SK-N-SH (cell line): ENCODE measurements around the gene TPMT. TPM values are rescaled to one million over a fixed set of nuclear protein-coding genes. Genes with fewer than 3 reads are reported as not detected.

Experiments
- CTCF ChIA-PET: fragments of 300-600, 350-600 bp; formaldehyde crosslinking; extraction: SDS; loops from one replicate; lab custom pipeline; 2021; lab: Yijun Ruan, JAX
- POLR2A ChIA-PET: fragments of 350-600 bp; sonication (Branson Sonifier 250); formaldehyde crosslinking; extraction: SDS; loops from one replicate; lab custom pipeline; 2020; ENCODE audit warnings: antibody characterized with exemption, inconsistent platforms; lab: Yijun Ruan, JAX
- DNase-seq: peaks from one replicate; pipeline ENCODE4 v3.0.0; 2012
- H2AFZ ChIP-seq: fragments of 200-600 bp; sonication (generic); 2 replicates; pipeline ENCODE4 v1.8.1; 2016; ENCODE audit warnings: antibody characterized with exemption, mild to moderate bottlenecking, low read depth
- H3F3A ChIP-seq: fragments of 200-600 bp; sonication (generic); replicated peaks from 2 replicates; pipeline ENCODE3; 2016; ENCODE audit warnings: antibody characterized with exemption, mild to moderate bottlenecking; ENCODE audit not compliant: insufficient read depth
- H3K27ac ChIP-seq, 2 experiments: fragments of 200-500 bp in 1 of 2; fragments of 200-600 bp in 1 of 2; sonication (Bioruptor generic) in 1 of 2; sonication (generic), shearing (Covaris generic) in 1 of 2; 2 replicates each; pipeline versions ENCODE4 v1.5.1 to v1.6.1; 2014 to 2016; ENCODE audit warnings: low read depth in 2 of 2, inconsistent platforms in 1 of 2, low read length in 1 of 2, mild to moderate bottlenecking in 1 of 2, mixed read lengths in 1 of 2
- H3K27me3 ChIP-seq: fragments of 200-600 bp; sonication (generic), shearing (Covaris generic); 2 replicates; pipeline ENCODE4 v1.6.1; 2016; ENCODE audit warnings: mixed run types; ENCODE audit not compliant: insufficient read depth
- H3K36me3 ChIP-seq, 2 experiments: fragments of 200-500 bp in 1 of 2; fragments of 200-600 bp in 1 of 2; sonication (Bioruptor generic) in 1 of 2; sonication (generic) in 1 of 2; replicated peaks in 1 of 2; 2 replicates each; pipeline versions ENCODE3 to v1.5.1; 2014 to 2016; ENCODE audit warnings: low read length in 1 of 2, mild to moderate bottlenecking in 1 of 2; ENCODE audit not compliant: insufficient read depth in 2 of 2, control insufficient read depth in 1 of 2
- H3K4me1 ChIP-seq, 2 experiments: fragments of 200-500 bp in 1 of 2; fragments of 200-600 bp in 1 of 2; sonication (Bioruptor generic) in 1 of 2; sonication (generic), shearing (Covaris generic) in 1 of 2; 2 replicates each; pipeline versions ENCODE4 v1.5.1 to v1.6.1; 2014 to 2016; ENCODE audit warnings: low read depth in 1 of 2, low read length in 1 of 2, mixed run types in 1 of 2; ENCODE audit not compliant: insufficient read depth in 2 of 2, control insufficient read depth in 1 of 2
- H3K4me2 ChIP-seq: fragments of 200-600 bp; sonication (generic), shearing (Covaris generic); 2 replicates; pipeline ENCODE4 v1.6.1; 2017; ENCODE audit warnings: mixed run types
- H3K4me3 ChIP-seq, 2 experiments: fragments of 200-500 bp in 1 of 2; fragments of 200-600 bp in 1 of 2; sonication (Bioruptor generic) in 1 of 2; sonication (generic), shearing (Covaris generic) in 1 of 2; 2 replicates each; pipeline versions ENCODE4 v1.5.1 to v1.8.1; 2014 to 2016; ENCODE audit warnings: low read depth in 2 of 2, inconsistent platforms in 1 of 2, low read length in 1 of 2, mild to moderate bottlenecking in 1 of 2, mixed read lengths in 1 of 2, moderate library complexity in 1 of 2
- H3K79me2 ChIP-seq: fragments of 200-600 bp; sonication (generic); 2 replicates; pipeline ENCODE4 v1.8.1; 2017; ENCODE audit warnings: mild to moderate bottlenecking; ENCODE audit not compliant: insufficient read depth
- H3K9ac ChIP-seq: fragments of 200-600 bp; sonication (generic); 2 replicates; pipeline ENCODE4 v1.6.1; 2017; ENCODE audit warnings: mixed run types
- H3K9me2 ChIP-seq: fragments of 200-600 bp; sonication (generic); 2 replicates; pipeline ENCODE4 v1.6.1; 2017; ENCODE audit warnings: mixed run types
- H3K9me3 ChIP-seq: fragments of 200-600 bp; sonication (generic); 2 replicates; pipeline ENCODE4 v1.6.1; 2017; ENCODE audit warnings: mixed run types, mild to moderate bottlenecking, moderate library complexity
- H4K20me1 ChIP-seq: fragments of 200-600 bp; sonication (generic); 2 replicates; pipeline ENCODE4 v1.6.1; 2017; ENCODE audit warnings: mild to moderate bottlenecking, mixed run types; ENCODE audit not compliant: insufficient read depth
- CHD2 ChIP-seq: fragments of 150-350 bp; IDR thresholded peaks from 2 replicates; pipeline ENCODE4 v1.6.1; 2018; ENCODE audit warnings: low read length; ENCODE audit not compliant: partially characterized antibody
- CTCF ChIP-seq: fragments of 200-600 bp; sonication (generic); IDR thresholded peaks from 2 replicates; pipeline ENCODE4 v1.6.1; 2017; ENCODE audit warnings: antibody characterized with exemption, mild to moderate bottlenecking, moderate library complexity
- ELF1 ChIP-seq: IDR thresholded peaks from 2 replicates; pipeline ENCODE4 v1.4.0; 2012
- EZH2phosphoT487 ChIP-seq: fragments of 200-600 bp; sonication (generic); IDR thresholded peaks from 2 replicates; pipeline ENCODE4 v1.6.1; 2017; ENCODE audit warnings: low read depth, mixed run types, mild to moderate bottlenecking, antibody characterized with exemption, moderate library complexity, borderline replicate concordance
- FOXJ3 ChIP-seq: sonication (generic); formaldehyde crosslinking; IDR thresholded peaks from 2 replicates; pipeline ENCODE4 v1.5.1; 2020; ENCODE audit warnings: mild to moderate bottlenecking, missing genetic modification reagents
- GATA2 ChIP-seq: sonication (generic); formaldehyde crosslinking; IDR thresholded peaks from 2 replicates; pipeline ENCODE4 v1.5.0; 2020; ENCODE audit warnings: mild to moderate bottlenecking, missing genetic modification reagents
- IRF3 ChIP-seq: fragments of 150-350 bp; IDR thresholded peaks from 2 replicates; pipeline ENCODE4 v1.6.1; 2016; ENCODE audit warnings: mild to moderate bottlenecking, low read depth, low read length
- JUND ChIP-seq: IDR thresholded peaks from 2 replicates; pipeline ENCODE4 v1.4.0; 2012
- MEF2A ChIP-seq: IDR thresholded peaks from 2 replicates; pipeline ENCODE4 v1.4.0; 2012; ENCODE audit warnings: low read depth, borderline replicate concordance
- NFIC ChIP-seq: IDR thresholded peaks from 2 replicates; pipeline ENCODE4 v1.4.0; 2012; ENCODE audit warnings: borderline replicate concordance
- NRF1 ChIP-seq: IDR thresholded peaks from 2 replicates; pipeline ENCODE4 v1.6.1; 2012; ENCODE audit warnings: low read depth, mild to moderate bottlenecking, low read length
- RAD21 ChIP-seq: IDR thresholded peaks from 2 replicates; pipeline ENCODE4 v1.6.1; 2012; ENCODE audit warnings: mild to moderate bottlenecking, low read length
- RFX5 ChIP-seq: IDR thresholded peaks from 2 replicates; pipeline ENCODE4 v1.6.1; 2012; ENCODE audit warnings: mild to moderate bottlenecking, improper control_type of control experiment, low read length
- RXRA ChIP-seq: IDR thresholded peaks from 2 replicates; pipeline ENCODE4 v1.4.0; 2012; ENCODE audit warnings: low read depth, mild to moderate bottlenecking, borderline replicate concordance
- SIN3A ChIP-seq: IDR thresholded peaks from 2 replicates; pipeline ENCODE4 v1.6.1; 2012; ENCODE audit warnings: low read depth, mild to moderate bottlenecking, low read length, moderate library complexity, borderline replicate concordance
- TAF1 ChIP-seq: IDR thresholded peaks from 2 replicates; pipeline ENCODE4 v1.6.1; 2012; ENCODE audit warnings: low read depth, mild to moderate bottlenecking, low read length, moderate library complexity, borderline replicate concordance
- USF2 ChIP-seq: fragments of 150-350 bp; IDR thresholded peaks from 2 replicates; pipeline ENCODE4 v1.6.1; 2017; ENCODE audit warnings: antibody characterized with exemption, low read length, low read depth, borderline replicate concordance
- YY1 ChIP-seq: IDR thresholded peaks from 2 replicates; pipeline ENCODE4 v1.4.0; 2012; ENCODE audit warnings: low read depth, mild to moderate bottlenecking
- WGBS: methylation state at CpG from one replicate; pipeline ENCODE4 v1.1.6; 2017; ENCODE audit warnings: low lambda C conversion rate; 5-methylcytosine and 5-hydroxymethylcytosine counted together
- polyA plus RNA-seq, 3 experiments: library from polyadenylated mRNA; depleted of rRNA; stranded (reverse); fragments of >200 nt; gene quantifications; 2 replicates each; pipeline ENCODE4 v1.2.3, GENCODE V29; 2012

Gene TPMT
- polyA plus RNA-seq, 1 of the 3 experiments (the other 2 are of a cell fraction) = 8.1 TPM

- Histone ChIP-seq H3K9me3 (no peaks in the 10 kb centered on the region), H3K36me3 (peaks cover 3% of the 10 kb centered on the region in 2 experiments), H3K4me1 (no peaks in the 10 kb centered on the region), H3K9ac (no peak overlapping the region), H3K4me3 (no peak overlapping the region), H3K27me3 (no peaks in the 10 kb centered on the region), H2AFZ (no peak overlapping the region), H3K4me2 (no peak overlapping the region), H3K27ac (no peak overlapping the region), H3F3A (no peaks in the 10 kb centered on the region), H3K9me2 (no peaks in the 10 kb centered on the region), H3K79me2 (no peaks in the 10 kb centered on the region), H4K20me1 (no peaks in the 10 kb centered on the region)
- WGBS = 90% methylated on average over 8 of the region's 10 CpGs
- DNase-seq = no peak
- ChIA-PET CTCF (no interaction called here), POLR2A (no interaction called here)
- TF ChIP-seq IRF3 (no peak), CHD2 (no peak), YY1 (no peak), GATA2 (CRISPR knock-in tag) (no peak), JUND (no peak), CTCF (no peak), NRF1 (no peak)
Measured at GRCh38 chr6:18187701-18188100, 32.8 kb upstream of the TPMT start.

GRCh38 chr6:18186540-18187250 lies 31.8 kb upstream of the TPMT start:
- no peaks in the 10 kb centered on the region for H3K4me1 ChIP-seq
- no peaks in the 10 kb centered on the region for H3K9me2 ChIP-seq
- H3K27me3 ChIP-seq = no peaks in the 10 kb centered on the region
- no peak overlapping the region for H3K9ac ChIP-seq
- WGBS = 93% methylated on average over 4 of the region's 4 CpGs
- H3K27ac ChIP-seq = no peak overlapping the region
- H3K4me3 ChIP-seq = no peak overlapping the region
- H3K36me3 ChIP-seq = peaks cover 3% of the 10 kb centered on the region in 2 experiments
- no peak for DNase-seq
- no peaks in the 10 kb centered on the region for H3F3A ChIP-seq
- ChIA-PET CTCF (no interaction called here), POLR2A (no interaction called here)
- H3K9me3 ChIP-seq = no peaks in the 10 kb centered on the region
- no peaks in the 10 kb centered on the region for H4K20me1 ChIP-seq
- no peak overlapping the region for H2AFZ ChIP-seq
- H3K79me2 ChIP-seq = no peaks in the 10 kb centered on the region
- no peak for TF ChIP-seq RFX5
- TF ChIP-seq FOXJ3 (CRISPR knock-in tag) = no peak
- no peak for TF ChIP-seq MEF2A
- no peak for TF ChIP-seq ELF1
- no peak for TF ChIP-seq IRF3
- no peak for TF ChIP-seq USF2
- no peak for TF ChIP-seq TAF1
- no peak for TF ChIP-seq NFIC
- no peak for TF ChIP-seq RAD21
- TF ChIP-seq SIN3A = no peak
- TF ChIP-seq RXRA = no peak
- TF ChIP-seq EZH2phosphoT487 = no peak
- TF ChIP-seq JUND = no peak
- no peak overlapping the region for H3K4me2 ChIP-seq
